ENCODE results near the gene PRR7.

The PRR7 gene

GRCh38 chr5:177469750-177470525, 23.3 kb downstream of the PRR7 start:
- no peak for DNase-seq (ENCODE audit: low spot score)

- DNase-seq (ENCODE audit: low spot score) = peak; percentile 68
These were observed 24.3 kb downstream of the PRR7 start for GRCh38 chr5:177470759-177471536.

DNA sequence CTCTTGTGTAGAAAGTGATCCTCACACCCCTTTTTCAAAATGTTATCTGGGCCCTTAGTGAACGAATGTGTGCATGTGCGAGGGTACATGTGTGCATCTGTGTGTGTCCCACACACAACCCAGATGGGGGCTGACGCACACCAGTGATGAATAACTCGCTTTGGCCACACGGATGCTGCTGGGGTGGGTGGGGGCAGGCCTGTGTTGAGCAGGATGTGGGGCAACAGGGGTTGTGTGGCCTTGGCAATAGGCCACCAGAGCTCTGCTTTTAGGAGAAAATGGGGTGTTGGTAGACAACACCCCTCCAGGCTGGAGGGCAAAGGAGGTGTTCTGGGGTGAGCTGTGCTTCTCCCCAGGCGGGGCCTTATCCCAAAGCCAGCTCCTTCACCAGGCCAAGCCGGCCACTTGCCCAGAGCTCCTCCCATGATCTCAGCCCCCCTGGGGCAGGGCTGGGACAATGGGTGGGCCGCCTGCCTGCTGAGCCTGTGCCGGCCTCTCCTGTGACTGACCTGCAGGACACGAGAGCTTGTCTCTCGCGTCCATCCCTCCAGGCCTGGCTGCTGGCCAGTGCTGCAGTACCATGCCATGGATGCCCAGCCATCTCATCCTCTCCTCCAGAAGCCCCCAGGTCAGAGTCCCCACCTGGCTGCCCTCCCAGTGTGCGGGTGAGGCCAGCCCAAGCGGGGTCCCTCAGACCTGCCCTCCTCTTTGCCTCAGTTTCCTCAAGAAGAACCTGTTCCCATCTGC, 25.2 kb downstream of the PRR7 start:
- DNase-seq (ENCODE audit: low spot score) = no peak

GRCh38 chr5:177472460-177473442, 26.1 kb downstream of the PRR7 start:
- peak; percentile 69 for DNase-seq (ENCODE audit: low spot score)

DNA sequence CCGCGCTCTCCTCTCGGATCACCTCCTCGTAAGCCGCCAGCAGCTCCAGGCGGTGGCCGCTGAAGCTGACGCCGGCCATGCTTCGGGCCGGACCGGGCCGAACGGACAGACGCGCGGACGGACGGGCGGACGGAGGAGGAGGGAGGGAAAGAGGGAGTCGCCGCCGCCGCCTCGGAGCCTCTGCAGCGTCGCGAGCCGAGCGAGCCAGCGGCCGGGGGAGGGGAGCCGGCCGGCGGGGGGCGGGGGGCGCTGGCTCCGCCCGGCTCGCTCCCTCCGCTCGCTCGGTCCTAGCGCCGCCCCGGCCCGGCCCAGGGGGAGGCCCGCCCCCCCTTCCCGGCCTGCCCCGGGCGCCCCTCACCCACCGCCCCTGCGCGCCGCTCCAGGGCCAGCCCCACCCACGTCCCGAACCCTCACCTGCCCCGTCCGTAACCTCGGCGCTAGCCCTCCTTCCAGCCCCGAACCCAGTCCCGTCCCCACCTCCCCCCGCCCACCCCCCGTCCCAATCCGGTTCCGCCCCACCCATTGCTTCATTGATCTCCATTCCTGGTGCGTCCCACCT, 26.9 kb downstream of the PRR7 start, which contains the start of gene DBN1:
TSS of gene DBN1 (minus strand) at position 192 of the 559 bp plus-strand sequence. CDS start at position 79, 113 bp downstream.
- DNase-seq (ENCODE audit: low spot score) = peak; percentile 89

GRCh38 chr5:177474002-177474476, 27.4 kb downstream of the PRR7 start:
- DNase-seq (ENCODE audit: low spot score) = peak; percentile 53

DNA sequence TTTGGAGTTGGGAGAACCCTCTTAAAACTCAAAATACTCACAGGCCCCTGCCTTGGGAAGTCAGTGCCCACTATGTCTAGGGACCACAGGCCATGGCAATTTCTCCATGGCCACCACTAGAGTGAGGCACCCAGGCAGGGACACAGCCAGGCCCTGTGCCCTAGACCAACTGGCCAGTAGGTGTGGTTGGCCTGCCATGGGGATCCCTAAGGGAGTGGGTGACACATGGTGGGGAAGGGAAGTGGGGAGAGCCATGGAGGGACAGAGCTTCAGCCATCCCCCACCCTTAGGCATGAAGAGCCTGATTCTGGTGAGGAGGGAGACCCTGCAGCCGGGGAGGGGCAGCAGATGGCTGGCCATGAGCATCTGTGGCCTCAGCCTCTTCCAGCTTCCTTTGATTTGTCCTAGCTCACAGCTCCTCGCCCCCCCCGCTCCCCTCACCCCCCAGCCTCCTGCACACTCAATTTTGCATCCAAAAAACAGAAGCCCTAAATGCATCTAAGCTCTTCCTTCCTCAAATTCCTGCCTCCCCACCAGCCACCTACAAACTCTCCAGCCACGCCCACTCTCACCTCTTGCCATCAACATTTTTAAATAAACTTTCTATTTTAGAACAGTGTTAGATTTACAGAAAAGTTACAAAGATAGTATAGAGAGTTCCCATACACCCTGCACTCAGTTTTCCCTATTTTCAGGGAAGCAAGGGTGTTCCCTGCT, 28.4 kb downstream of the PRR7 start:
- DNase-seq (ENCODE audit: low spot score) = peak; percentile 37

DNA sequence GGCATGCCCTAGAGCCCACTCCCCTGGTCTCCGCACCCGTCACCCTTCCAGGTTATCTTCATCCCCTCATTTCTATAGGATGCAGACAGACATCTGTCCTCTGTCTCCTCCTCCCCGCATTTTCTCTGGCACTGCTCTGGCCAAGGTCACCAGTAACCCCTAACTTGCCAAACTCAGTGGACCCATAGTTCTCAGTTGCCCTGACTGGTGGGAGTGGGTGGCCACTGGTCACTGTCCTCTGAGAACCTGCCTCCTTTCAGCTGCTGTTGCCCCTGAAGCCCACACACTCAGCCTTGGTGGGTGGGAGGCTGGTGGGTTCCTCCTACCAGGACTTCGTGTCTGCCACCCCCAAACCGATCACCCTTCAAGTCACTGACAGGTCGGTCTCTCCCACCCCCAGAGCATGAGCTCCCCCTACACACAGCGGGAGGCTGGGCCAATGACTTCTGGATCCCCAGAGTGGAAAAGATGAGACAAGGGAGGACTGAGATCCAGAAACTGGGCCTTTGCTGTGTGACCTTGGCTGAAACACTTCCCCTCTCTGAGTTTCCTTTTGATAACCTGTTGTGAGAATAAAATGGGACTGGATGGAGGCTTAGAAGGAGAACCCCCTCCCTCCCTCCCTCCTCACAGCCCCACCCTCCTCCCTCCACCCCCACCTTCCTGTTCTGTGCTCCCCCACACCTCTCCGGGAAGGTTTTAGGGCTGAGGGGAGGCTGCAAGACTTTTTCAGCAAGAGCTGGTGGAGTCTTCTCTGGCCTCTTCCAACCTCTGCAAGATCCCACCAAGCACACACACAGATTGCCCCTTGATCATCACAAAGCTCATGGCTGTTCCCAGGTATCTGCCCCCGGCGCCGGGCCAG, 29.2 kb downstream of the PRR7 start:
- DNase-seq (ENCODE audit: low spot score) = no peak

DNA sequence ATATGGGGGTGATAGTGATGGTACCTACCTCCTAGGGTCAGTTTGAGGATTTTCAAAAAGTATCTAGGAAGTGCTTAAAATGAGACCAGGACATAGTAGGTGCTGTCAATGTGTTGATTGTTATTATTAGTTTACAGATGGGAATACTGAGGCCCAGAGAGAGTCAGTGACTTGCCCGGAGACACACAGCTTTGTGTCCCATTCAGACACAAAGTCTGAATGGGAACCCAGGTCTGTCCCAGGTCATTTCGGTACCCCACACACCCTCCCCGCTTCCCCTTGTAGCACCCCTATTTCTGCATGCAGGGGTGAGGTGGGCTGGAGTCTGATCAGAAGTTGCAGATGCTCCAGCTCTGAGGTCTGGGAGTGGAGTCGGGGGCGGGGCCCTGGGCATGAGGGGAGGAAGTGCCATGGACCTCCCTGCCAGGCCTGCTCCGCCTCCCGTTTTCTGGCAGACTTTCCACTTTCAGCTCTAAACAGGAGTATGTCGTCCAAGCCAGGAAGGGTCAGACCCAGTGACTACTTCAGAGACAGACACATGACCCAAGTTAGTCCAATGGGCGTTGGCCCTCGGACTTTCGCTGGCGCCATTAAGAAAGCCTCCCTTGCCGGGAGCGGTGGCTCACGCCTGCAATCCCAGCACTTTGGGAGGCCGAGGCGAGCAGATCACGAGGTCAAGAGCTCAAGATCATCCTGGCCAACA, 30.1 kb downstream of the PRR7 start:
- peak; percentile 73 for DNase-seq (ENCODE audit: low spot score)

DNA sequence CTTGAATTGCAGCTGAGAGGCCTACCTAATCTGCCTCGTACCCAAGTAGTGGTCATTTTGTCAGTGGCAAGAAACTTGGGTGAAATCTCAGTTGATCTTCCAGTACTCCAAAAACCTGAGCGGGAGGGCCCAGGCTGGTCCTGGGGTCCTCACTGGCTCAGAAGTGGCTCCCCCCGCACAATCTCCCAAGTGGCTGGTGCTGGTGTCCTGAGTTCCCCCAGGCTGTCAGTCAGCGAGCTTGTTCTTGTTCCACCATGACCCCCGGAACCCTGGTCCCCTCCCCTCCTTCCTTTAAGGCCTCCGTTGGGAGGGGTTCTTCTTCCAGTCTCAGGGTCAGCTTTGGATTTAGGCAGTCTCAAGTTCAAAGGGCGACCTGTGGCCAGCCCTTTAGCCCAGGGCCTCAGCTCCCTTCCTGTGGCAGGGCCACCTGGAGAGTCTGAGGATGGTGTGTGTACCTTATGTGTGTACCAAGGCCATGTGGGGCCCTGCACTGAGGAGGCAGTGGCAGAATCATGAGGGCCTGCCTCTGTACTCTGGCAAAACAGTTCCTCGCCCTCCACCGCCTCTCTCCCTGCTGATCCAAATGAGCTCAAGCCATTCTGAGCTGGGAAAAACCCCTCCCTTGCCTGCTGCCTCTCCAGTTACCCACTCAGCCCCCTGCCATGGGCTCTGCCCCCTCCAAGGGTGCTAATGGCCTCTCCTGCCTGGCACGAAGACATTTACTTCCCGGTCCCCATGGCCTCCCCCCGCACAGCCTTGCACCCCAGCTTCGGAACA, 31.3 kb downstream of the PRR7 start:
- no peak for DNase-seq (ENCODE audit: low spot score)

- no peak for DNase-seq (ENCODE audit: low spot score)
These were observed 32.4 kb downstream of the PRR7 start for GRCh38 chr5:177478711-177479646.

GRCh38 chr5:177479774-177480173, 33.2 kb downstream of the PRR7 start:
- DNase-seq (ENCODE audit: low spot score) = no peak

GRCh38 chr5:177482359-177482795, 35.8 kb downstream of the PRR7 start:
- DNase-seq (ENCODE audit: low spot score) = no peak

GRCh38 chr5:177483042-177483441, 36.4 kb downstream of the PRR7 start:
- no peak for DNase-seq (ENCODE audit: low spot score)

- no peak for DNase-seq (ENCODE audit: low spot score)
These were observed 37.6 kb downstream of the PRR7 start for GRCh38 chr5:177483994-177484901.
